NCI-H1417 treated with DMSO at 0.1 percent for 48 hours (cell line): ENCODE measurements around the gene GAL3ST1.
"Not testable (repeated sequence)": the region's sequence is repeated elsewhere in the genome, so short reads cannot be mapped to it uniquely, and the experiment has no call there.

ENCODE experiments used
- DNase-seq: peaks from one replicate; lab custom pipeline; 2025; lab: John Stamatoyannopoulos, UW

GAL3ST1 gene, protein sequence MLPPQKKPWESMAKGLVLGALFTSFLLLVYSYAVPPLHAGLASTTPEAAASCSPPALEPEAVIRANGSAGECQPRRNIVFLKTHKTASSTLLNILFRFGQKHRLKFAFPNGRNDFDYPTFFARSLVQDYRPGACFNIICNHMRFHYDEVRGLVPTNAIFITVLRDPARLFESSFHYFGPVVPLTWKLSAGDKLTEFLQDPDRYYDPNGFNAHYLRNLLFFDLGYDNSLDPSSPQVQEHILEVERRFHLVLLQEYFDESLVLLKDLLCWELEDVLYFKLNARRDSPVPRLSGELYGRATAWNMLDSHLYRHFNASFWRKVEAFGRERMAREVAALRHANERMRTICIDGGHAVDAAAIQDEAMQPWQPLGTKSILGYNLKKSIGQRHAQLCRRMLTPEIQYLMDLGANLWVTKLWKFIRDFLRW

DNA sequence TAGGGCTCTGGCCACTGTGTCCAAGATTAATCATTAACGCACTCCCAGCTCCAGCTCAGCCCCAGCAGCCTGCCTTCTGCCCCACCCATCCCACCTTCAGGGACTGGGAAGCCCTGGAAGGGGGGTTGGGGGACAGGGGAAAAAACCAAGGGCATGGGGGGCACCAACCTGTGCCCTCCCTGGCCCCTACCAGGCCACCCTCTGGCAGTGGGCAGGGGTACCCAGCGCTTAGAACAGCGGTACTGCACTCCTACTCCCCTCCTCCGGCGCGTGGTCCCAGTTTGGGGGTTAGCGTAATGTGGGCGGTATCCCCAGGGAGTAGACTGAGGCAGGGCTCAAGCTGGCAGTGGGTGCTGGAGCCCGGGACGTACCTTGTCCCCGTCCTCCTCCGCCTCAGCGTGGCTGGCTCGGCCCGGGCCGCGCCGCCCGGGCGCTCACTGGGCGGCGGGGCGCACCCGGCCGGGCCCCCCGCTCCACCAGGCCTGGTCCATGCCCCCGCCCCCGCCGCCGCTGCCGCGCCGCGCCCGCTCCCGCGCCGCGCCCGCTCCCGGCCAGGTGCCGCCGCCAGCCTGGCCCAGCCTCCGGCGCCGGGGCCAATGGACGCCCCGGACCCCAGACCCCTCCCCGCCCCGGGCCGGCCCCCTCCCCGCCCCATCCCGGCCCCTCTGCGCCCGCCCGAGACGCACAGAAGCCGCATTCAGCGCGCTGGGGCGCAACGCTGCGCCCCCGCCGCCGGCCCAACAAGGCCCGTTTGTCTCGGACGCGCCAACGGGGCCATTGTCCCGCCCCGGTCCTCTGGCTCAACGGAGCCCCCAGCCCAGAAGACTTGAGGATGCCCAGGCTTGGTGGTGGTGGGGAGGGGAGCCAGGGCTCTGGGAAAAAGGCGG, at the start of gene GAL3ST1:
Gene GAL3ST1, minus strand, starts transcription at position 571 of the 887 bp plus-strand sequence. CDS start 17,273 bp downstream, outside the sequence.
- no peak for DNase-seq

DNA sequence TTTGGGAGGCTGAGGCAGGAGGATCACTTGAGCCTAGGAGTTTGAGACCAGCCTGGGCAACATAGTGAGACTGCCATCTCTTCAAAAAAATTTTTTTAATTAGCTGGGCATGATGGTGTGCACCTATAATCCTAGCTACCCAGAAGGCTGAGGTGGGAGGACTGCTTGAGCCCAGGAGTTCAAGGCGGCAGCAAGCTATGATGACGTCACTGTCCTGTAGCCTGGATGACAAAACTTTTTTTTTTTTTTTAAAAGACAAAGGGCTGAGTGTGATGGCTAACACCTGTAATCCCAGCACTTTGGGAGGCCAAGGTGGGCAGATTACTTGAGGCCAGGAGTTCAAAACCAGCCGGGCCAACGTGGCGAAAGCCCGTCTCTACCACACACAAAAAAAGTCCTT, 45.4 kb upstream of the GAL3ST1 start:
- not testable (repeated sequence) for DNase-seq

DNA sequence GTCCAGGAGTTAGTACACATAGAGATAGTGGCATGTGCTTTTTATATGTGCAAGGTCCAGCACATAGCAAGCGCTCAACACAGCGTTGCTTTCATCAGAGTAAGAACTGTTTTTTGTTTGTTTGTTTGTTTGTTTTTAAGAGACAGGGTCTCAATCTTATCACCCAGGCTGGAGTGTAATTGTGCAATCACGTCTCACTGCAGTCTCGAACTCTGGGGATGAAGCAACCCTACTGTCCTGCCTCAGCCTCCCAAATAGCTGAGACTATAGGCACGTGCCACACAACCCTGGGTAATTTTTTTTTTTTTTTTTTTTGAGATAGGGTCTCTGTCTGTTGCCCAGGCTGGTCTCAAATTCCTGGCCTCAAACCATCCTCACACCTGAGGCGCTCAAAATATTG, 43.4 kb upstream of the GAL3ST1 start:
- no peak for DNase-seq

DNA sequence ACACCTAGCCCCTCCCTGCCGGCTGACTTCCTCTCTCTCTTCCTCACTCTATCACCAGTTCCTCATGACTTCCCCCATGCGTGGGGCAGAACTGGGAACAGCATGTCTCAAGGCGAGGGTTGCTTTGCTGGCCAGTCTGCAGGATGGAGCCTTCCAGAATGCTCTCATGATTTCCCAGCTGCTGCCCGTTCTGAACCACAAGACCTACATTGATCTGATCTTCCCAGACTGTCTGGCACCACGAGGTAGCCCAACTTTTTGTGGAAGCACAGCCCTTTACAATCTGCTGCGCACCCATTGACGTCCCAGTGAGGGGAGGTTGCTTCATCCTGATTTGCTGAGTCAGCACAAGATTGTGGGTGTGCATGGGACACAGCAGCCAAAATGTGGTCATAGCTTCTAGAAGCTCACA, 41.1 kb upstream of the GAL3ST1 start:
- DNase-seq: no peak

DNA sequence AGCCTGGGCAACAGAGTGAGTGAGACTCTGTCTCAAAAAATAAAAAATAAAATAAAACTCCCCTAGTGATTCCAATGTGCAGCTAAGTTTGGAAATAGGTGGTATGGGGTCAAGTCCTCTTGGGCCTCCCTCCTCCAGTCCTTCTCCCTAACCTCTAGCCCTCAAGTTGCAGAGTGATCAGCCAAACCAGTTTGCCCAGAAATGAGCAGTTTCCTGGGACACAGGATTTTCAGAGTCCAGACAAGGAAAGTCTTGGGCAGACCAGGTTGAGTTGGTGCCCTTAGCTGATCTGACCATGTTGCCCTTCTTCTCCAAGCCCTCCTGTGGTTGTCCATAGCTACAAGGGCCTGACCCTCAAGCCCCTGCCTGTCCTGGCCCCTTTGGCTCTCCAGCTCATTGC, 40.4 kb upstream of the GAL3ST1 start:
- no peak for DNase-seq

DNA sequence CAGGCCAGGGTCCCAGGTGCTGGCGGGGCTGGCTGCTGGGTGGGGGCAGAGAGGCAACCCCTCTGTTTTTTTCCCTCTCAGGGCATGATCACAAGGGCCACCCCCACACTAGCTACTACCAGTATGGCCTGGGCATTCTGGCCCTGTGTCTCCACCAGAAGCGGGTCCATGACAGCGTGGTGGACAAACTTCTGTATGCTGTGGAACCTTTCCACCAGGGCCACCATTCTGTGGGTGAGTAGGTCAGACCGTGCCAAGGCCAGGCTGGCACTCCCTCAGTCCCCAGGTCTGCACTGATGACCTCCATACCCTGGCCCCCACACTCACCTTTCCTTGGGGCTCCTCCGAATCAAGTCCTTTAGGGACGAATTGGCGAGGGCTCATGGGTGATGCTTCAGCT, 39.8 kb upstream of the GAL3ST1 start:
- DNase-seq: no peak

DNA sequence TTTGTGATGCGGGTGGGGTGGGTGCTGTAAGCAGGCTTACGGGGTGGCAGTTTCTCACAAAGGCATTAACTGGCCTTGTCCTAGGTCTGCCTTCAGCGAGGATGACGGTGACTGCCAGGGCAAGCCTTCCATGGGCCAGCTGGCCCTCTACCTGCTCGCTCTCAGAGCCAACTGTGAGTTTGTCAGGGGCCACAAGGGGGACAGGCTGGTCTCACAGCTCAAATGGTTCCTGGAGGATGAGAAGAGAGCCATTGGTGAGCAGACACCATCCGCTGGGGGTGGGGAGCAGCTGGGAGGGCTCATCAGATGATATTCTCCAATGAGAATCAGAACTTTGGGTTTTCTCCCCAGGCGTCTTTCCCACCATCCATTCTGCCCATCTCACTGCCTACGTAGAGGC, 38.3 kb upstream of the GAL3ST1 start:
- DNase-seq: no peak

DNA sequence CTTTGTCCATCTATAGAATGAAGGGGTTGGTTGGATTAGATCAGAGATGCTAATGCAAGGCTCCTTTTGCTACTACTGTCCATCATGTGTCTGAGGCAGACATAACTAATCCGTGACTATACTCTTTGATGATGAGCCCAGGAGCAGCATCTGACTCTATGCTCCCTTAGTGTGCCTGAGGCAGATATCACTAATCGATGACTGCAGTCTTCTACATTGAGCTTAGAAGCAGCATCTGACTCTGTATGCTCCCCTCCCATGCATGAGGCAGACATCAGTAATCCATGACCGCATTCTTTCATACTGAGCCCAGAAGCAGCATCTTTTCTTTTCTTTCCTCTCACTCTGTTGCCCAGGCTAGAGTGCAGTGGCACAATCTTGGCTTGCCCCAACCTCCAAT, 36.7 kb upstream of the GAL3ST1 start:
- no peak for DNase-seq

DNA sequence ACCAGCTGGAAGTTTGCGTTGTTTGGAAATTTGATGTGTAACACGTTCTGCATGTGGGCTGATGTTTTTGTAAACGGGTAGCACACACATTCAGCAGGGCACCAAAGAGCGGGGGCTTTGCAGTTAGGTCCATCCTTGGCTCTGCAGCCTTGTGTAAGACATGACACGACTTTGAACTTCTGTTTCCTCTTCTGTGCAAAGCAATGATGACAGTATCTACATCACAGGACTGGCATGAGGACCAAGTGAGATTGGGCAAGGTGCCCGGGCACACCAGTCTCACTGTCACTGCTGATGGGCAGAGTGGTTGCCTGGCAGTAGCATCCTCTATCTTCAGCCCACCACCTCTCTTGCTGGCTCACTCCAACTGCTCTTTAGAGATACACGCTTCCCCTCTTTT, 35.8 kb upstream of the GAL3ST1 start:
- DNase-seq: no peak

DNA sequence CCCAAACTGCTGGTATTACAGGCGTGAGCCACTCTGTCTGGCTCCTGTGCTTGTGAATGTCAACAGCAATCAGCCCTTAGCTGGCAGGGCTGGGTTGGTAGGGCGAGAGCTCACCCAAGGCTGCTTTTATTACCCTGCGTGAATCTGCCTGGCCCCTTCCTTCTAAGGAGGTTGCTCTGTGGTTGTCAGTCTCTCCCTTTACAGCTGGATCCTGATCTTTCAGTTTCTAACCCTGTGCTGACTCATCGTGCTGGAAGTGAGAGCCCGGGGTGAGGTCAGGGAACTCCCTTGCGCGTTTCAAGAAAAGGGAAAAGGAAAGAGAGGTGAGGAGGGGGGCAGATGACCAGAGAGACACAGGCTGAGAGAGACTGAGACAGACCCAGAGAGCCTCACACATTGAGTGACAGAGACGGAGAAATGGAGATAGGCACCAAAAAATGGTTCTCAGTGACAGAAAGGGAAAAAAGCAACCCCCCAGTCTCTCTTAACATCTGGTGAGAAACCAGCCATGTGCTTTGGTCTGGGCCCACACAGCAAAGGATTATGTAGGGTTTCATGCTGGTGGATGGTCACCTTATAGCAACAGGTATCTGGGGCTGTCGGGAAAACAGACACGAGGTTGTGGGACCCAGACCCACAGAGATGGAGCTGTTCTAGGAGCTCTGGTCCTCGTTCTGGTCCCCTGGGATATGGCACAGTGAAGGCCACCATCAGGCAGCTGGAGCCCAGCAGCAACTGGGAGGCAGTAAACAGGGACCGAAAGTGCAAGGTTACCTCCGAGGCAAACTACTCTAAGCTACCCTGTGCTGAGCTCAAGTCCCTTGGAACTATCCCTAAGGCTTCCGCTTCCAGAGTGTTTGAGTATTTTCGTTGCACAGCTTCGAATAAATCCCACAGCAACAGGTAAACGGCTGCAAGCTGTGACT, 35.1 kb upstream of the GAL3ST1 start:
- DNase-seq: no peak

DNA sequence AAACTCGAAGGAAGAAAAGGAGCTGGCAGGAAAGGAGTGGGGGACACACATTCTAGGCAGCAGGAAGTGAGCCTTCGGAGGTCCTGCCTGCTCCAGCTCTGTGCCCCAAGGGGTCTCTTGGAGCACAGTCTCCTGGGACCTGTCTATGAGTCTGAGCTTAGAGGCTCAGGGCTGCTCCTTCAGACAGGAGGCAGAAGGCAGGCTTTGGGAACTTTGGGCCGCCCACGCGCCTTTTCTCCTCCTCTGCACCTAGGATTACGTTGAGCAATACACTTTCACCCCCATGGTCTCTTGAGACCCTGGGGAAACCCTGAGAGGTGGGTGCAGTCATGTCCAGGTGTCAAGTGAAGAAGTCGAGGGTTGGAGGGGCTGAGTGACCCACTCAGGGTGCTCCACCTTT, 33.5 kb upstream of the GAL3ST1 start:
- DNase-seq: no peak

DNA sequence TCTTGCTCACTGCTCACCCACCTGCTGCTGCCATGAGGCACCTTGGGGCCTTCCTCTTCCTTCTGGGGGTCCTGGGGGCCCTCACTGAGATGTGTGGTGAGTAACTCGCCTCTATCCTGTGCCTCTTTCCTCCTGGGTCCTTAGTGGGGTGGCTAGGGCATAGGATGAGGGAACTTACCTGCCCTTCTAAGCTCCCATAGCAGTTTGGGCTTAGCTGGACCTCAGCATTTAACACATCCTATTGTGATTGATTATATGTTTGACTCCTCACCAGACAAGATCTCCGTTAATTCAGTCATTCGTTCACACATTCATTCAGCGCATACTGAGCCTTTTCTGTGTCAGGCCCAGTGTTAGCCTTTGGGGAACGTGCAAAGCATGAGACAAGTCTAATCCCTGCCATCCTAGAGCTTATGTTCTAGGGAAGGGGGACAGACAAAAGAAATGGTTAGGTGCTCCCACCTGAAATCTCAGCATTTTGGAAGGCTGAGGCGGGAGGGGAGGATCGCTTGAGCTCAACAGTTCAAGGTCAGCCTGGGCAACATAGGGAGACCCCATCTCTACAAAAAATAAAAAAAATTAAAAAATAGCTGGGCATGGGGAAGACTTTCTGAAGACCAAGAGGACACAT, 33.0 kb upstream of the GAL3ST1 start:
- DNase-seq: no peak

DNA sequence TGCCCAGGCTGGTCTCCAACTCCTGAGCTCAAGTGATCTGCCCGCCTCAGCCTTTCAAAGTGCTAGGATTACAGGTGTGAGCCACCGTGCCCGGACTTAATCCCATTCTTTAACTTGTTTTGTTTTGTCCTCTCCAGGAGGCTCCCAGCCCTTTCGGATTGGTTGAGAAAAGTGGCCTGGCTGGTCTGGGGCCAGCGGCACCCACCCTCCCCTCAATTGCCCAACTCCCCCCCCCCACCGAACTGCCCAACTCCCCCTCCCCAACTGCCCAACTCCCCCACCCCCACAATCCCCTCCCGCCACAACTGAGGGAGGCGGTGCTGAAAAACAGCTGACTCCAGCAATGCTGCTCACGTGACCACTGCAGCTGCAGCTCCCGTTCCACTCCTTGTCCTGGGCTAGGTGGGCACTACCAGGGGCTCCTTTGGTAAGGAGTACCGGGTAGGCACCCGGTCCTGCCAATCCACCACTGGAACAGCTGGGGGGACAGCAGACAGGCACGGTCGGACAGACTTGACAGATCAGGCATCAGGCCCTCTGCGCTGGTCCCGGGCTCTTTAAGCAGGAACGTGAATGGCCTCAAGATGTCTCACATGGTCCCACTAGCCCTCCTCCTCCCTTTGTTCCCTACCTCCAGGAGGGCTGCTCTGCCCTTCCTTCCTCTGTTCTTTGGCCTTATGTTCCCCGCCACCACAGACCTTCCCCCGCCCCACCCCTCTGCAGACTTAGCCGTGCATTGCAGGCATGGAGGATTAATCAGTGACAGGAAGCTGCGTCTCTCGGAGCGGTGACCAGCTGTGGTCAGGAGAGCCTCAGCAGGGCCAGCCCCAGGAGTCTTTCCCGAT, 32.2 kb upstream of the GAL3ST1 start, which contains the start of gene TCN2:
Gene TCN2, plus strand, starts transcription at position 720 of the 845 bp plus-strand sequence. CDS start 158 bp downstream, outside the sequence.
- DNase-seq: no peak

DNA sequence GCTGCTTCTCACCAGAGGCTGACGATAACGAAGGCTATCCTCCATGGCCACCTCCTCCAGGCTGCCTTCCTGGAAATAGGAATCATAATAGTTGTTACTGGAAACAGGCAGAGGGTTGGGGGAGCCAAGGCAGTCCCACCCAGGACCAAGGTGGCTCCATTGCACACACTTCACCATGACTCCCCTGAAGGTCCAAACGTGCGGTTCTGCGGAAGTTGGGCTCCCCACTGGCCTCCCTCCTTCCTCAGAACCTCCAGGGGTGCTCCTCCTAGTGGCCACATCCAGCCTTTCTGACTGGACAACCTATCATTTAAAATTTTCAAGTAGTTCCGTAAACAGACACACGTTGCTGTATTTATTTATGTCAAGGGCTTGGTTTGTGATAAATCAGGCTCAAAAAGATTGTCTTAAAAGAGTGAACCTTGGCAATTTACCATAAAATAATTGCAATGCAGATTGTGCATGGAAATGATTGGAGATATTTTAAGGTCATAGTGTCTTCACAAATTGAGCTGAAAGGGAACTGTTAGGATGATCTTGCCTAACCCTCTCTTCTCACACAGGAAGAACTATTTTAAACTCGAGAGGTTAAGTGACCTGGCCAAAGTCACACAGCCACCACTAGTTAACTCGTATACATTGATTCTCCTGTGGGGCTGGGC, 31.1 kb upstream of the GAL3ST1 start:
- DNase-seq: no peak

DNA sequence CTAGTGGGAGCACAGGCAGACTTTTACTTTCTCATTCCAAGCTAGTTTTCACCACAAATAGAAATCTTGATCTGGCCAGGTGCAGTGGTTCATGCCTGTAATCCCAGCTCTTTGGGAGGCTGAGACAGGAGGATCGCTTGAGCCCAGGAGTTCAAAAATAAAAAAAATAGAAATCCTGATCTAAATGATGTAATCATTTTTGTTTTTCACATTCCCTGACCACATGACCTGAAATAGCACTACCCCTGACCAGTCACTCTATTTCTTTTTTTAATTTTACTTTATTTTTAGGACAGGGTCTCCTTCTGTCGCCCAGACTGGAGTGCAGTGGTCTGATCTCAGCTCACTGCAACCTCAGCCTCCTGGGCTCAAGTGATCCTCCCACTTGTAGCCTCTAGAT, 30.3 kb upstream of the GAL3ST1 start:
- no peak for DNase-seq

DNA sequence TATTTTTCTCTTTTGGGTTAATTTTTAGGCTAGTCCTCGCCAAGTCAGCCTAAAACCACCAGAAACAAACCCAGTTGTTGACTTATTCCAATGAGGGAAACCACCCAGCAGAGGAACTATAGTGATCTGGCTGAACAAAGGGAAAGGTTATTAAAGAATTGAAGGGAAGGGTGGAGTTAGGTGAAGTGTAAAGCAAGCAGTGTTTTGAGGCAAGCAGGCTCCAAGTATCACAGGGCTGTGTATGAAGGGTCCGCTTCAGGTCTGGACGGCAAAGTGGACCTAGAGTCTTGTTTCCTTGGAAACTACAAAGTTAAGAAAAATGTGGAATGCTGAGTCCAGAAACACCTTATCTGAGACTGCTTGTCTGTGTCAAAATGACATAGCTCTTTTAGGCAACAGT, 29.3 kb upstream of the GAL3ST1 start:
- no peak for DNase-seq

DNA sequence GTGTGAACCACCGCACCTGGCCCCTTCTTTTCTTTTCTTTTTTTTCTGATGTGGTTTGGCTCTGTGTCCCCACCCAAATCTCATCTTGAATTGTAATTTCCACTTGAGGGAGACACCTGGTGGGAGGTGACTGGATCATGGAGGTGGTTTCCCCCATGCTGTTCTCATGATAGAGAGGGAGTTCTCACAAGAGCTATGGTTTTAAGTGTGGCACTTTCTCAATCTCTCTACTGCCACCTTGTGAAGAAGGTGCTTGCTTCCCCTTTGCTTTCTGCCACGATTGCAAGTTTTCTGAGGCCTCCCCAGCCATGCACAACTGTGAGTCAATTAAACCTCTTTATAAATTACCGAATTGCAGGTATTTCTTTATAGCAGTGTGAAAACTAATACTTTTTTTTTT, 27.6 kb upstream of the GAL3ST1 start:
- no peak for DNase-seq

DNA sequence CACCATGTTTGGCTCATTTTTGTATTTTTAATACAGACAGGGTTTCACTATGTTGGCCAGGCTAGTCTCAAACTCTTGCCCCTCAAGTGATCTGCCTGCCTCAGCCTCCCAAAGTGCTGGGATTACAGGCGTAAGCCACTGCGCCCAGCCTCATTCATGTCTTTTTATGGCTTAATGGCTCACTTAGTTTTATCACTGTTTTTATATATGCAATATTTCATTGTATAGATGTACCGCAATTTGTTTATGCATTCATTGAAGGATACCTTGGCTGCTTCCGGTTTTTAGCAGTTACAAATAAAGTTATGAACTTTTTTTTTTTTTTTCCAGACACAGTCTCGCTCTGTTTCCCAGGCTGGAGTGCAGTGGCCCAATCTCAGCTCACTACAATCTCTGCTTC, 27.0 kb upstream of the GAL3ST1 start:
- DNase-seq: no peak

DNA sequence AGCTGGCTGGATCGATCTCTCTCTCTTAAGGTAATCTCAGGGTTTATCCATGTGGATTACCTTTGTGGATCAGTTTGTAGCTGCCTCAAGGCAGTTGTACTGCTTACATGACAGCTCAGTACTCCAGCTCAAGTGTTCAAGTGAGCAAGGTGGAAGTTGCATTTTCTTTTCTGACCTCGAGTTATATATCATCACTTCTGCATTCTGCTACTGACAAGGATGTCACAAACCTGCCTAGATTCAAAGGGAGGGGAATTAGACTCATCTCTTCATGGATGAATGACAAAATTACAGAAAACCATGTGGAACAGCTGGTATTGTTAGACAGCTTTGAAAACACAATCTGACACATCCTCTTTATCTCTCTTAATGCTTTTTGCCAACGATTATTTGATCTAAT, 26.5 kb upstream of the GAL3ST1 start:
- DNase-seq: no peak

DNA sequence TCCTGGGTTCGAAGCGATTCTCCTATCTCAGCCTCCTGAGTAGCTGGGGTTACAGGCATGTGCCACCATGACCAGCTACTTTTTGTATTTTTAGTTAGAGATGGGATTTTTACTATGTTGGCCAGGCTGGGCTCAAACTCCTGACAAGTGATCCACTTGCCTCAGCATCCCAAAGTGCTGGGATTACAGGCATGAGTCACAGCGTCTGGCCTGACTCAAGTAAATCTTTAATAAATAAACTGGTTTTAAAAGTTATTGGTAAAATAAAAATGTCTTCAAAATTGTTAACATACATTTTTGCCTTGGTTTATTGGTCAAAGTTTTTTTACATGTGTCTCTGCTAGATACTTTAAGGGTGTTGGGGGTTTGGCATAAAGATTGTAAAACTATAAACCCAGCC, 24.5 kb upstream of the GAL3ST1 start:
- DNase-seq: no peak
